DND-41 (cell line): ENCODE results near the gene SYNGR1.

Experiments
- ATAC-seq: fragments of 200-7000 bp; cut with Tn5 transposase; 3 replicates; pipeline ENCODE4 v1.9.1; 2021; ENCODE audit warnings: low read depth; ENCODE audit not compliant: insufficient read depth
- DNase-seq: peaks from one replicate; pipeline ENCODE4 v3.0.0-alpha.2; 2020
- H2AFZ ChIP-seq: 2 replicates; pipeline ENCODE4 v1.6.0; 2012; ENCODE audit warnings: low read depth, low read length
- H3K27ac ChIP-seq: 2 replicates; pipeline ENCODE4 v1.5.1; 2012; ENCODE audit warnings: low read length, inconsistent platforms
- H3K27me3 ChIP-seq: fragments of 200-600 bp; sonication (generic); 2 replicates; pipeline ENCODE4 v1.6.0; 2012; ENCODE audit warnings: low read length, mild to moderate bottlenecking, inconsistent platforms; ENCODE audit not compliant: insufficient read depth, poor library complexity
- H3K36me3 ChIP-seq: 2 replicates; pipeline ENCODE4 v1.5.1; 2012; ENCODE audit warnings: low read length, inconsistent platforms; ENCODE audit not compliant: insufficient read depth
- H3K4me1 ChIP-seq: 2 replicates; pipeline ENCODE4 v1.5.1; 2012; ENCODE audit warnings: mild to moderate bottlenecking, low read length; ENCODE audit not compliant: insufficient read depth
- H3K4me2 ChIP-seq: 2 replicates; pipeline ENCODE4 v1.6.0; 2012; ENCODE audit warnings: mild to moderate bottlenecking, moderate library complexity, low read length, inconsistent platforms; ENCODE audit not compliant: insufficient read depth
- H3K4me3 ChIP-seq, 2 experiments: fragments of 200-600 bp in 1 of 2; shearing (Covaris generic) in 1 of 2; 2 replicates each; pipeline ENCODE4 v1.5.1; 2012 to 2016; ENCODE audit warnings: inconsistent platforms in 2 of 2, low read length in 2 of 2, mild to moderate bottlenecking in 2 of 2, low read depth in 1 of 2, moderate library complexity in 1 of 2
- H3K79me2 ChIP-seq: 2 replicates; pipeline ENCODE4 v1.6.0; 2012; ENCODE audit warnings: low read length, inconsistent platforms; ENCODE audit not compliant: insufficient read depth
- H3K9ac ChIP-seq: 2 replicates; pipeline ENCODE4 v1.6.0; 2012; ENCODE audit warnings: low read depth, mild to moderate bottlenecking, inconsistent platforms, low read length, moderate library complexity
- H3K9me3 ChIP-seq: 2 replicates; pipeline ENCODE4 v1.5.1; 2012; ENCODE audit warnings: low read length, moderate library complexity, mild to moderate bottlenecking, inconsistent platforms; ENCODE audit not compliant: insufficient read depth, severe bottlenecking
- H4K20me1 ChIP-seq: 2 replicates; pipeline ENCODE4 v1.6.0; 2012; ENCODE audit warnings: low read length; ENCODE audit not compliant: insufficient read depth
- CTCF ChIP-seq: IDR thresholded peaks from 2 replicates; pipeline ENCODE4 v1.5.1; 2012; ENCODE audit warnings: borderline replicate concordance, low read length, moderate library complexity, mild to moderate bottlenecking; ENCODE audit not compliant: poor library complexity, severe bottlenecking; ENCODE audit errors: extremely low read depth
- EZH2 ChIP-seq: IDR thresholded peaks from 3 replicates; pipeline ENCODE4 v1.6.1; 2012; ENCODE audit warnings: borderline replicate concordance, low read depth, mild to moderate bottlenecking, moderate library complexity, low read length, inconsistent platforms; ENCODE audit not compliant: severe bottlenecking

Gene SYNGR1

DNA sequence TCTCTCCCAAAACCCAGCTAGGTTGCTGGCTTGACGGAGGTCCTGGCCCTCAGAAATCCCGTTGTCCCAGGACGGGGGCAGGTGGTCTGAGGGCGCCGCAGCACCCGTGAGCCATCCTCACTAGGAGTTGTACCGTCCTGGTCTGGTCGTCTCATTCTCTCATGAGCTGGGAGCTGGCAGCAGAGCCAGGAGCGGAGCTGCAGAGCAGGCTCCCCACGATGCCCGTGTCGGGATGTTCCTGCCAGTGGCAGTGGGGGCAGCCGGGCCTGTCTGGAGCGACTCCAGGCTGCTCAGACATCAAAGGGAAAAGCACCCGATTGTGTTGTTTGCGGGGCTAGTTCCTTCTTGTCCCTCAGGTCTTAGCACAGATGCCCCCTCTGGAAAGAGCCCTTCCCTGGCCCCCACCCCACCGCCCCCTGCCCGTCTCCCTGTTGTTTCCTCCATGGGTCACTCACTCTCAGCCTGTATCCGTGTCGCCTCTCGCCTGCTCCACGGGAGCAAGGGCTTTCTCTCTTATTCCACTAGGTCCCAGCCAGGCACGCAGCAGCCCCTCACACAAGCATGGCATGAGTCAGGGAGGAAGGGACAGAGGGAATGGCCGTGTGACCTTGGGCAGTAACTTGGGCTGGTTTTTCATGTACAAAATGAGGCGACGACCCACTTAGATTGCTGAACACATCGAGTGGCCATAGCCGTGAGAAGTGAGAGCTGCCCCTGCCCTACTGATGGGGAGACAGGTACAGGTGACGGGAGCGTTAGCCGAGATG lies 83.9 kb downstream of the SYNGR1 start:
- H3K36me3 ChIP-seq: peaks cover 31% of the 10 kb centered on the region

GRCh38 chr22:39434243-39434653 lies 84.5 kb downstream of the SYNGR1 start:
- Histone ChIP-seq H3K9me3 (no peaks in the 10 kb centered on the region), H3K36me3 (peaks cover 25% of the 10 kb centered on the region), H3K79me2 (no peaks in the 10 kb centered on the region), H2AFZ (no peak overlapping the region), H4K20me1 (peaks cover 3% of the 10 kb centered on the region; the same call in 1 of the 2 replicates), H3K4me2 (no peak overlapping the region), H3K4me3 (no peak overlapping the region), H3K27me3 (no peaks in the 10 kb centered on the region), H3K27ac (no peak overlapping the region), H3K9ac (no peak overlapping the region), H3K4me1 (no peaks in the 10 kb centered on the region)
- DNase-seq (no peak), ATAC-seq (no peak)
- TF ChIP-seq EZH2 (no peak), CTCF (no peak)

More for the DNA sequence above, 83.9 kb downstream of the SYNGR1 start:
- no peak overlapping the region for H3K27ac ChIP-seq
- ATAC-seq (no peak), DNase-seq (no peak)
- H3K27me3 ChIP-seq: no peaks in the 10 kb centered on the region
- TF ChIP-seq EZH2 (no peak), CTCF (no peak)
- no peak overlapping the region for H3K4me2 ChIP-seq
- H3K4me3 ChIP-seq: no peak overlapping the region
- peaks cover 3% of the 10 kb centered on the region; the same call in 1 of the 2 replicates for H4K20me1 ChIP-seq
- no peaks in the 10 kb centered on the region for H3K4me1 ChIP-seq
- no peak overlapping the region for H2AFZ ChIP-seq
- no peak overlapping the region for H3K9ac ChIP-seq
- no peaks in the 10 kb centered on the region for H3K9me3 ChIP-seq
- H3K79me2 ChIP-seq: no peaks in the 10 kb centered on the region

- ATAC-seq (no peak), DNase-seq (no peak)
- Histone ChIP-seq H3K4me2 (no peak overlapping the region), H3K9ac (no peak overlapping the region), H3K27me3 (no peaks in the 10 kb centered on the region), H4K20me1 (peaks cover 3% of the 10 kb centered on the region; the same call in 1 of the 2 replicates), H3K4me1 (no peaks in the 10 kb centered on the region), H3K27ac (no peak overlapping the region), H2AFZ (no peak overlapping the region), H3K9me3 (no peaks in the 10 kb centered on the region), H3K36me3 (peaks cover 22% of the 10 kb centered on the region), H3K79me2 (no peaks in the 10 kb centered on the region), H3K4me3 (no peak overlapping the region)
- TF ChIP-seq CTCF (no peak), EZH2 (no peak)
Observed at GRCh38 chr22:39434721-39435120, 84.9 kb downstream of the SYNGR1 start.
